ENCODE data around the gene TEFM.
"Not testable (repeated sequence)": the region's sequence is repeated elsewhere in the genome, so short reads cannot be mapped to it uniquely, and the experiment has no call there.

TEFM gene

DNA sequence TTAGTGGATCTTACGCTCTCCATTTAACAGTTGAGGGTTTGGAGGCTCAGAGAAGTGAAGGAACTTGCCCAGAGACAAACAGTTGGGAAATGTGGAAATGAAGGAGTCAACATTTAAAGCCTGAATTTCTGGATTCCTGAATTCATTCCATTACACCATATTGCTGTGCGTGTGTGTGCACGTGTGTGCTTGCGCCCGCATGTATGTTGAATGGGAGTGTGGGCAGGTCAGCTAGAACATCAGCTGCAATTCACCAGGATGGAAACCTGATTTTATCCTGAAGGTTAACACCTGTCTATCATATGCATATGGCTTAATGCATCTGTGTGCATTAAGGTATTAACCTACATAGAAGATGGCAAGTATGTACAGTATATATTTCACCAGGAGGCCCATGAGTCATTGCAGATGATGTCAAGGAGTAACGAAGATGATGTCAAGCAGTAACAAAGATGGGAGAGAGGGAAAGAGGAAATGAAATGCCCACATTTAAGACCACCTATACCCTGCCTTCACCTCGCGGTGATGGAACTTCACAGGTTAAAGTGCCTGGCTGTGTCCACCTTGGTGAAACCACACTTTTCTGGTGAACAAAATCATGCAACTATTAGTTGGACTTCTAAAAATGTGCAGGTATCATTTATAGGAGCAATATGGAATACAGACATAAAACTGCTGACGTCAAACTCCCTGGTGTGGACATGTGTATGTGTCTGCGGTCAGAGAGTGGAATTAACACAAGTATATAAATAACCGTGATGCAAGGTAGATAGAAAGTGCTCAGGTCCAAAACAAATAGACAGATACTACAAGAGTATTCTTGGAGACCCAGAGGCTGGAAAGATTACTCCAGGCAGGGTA, 14.9 kb upstream of the TEFM start:
- Histone ChIP-seq H3K9me3 (ENCODE audit: control insufficient read depth, insufficient read depth, low read depth, low read length) (no peaks in the 10 kb centered on the region), H3K36me3 (ENCODE audit: control insufficient read depth, insufficient read depth, low read length) (no peaks in the 10 kb centered on the region), H3K27ac (ENCODE audit: low read depth, low read length) (no peak overlapping the region), H3K27me3 (ENCODE audit: control insufficient read depth, insufficient read depth, low read length) (peaks cover 51% of the 10 kb centered on the region), H3K4me3 (ENCODE audit: low read depth, low read length) (peak overlapping the region; percentile 62), H3K4me1 (ENCODE audit: control insufficient read depth, insufficient read depth, low read length) (0 out of 2 replicates have a peak, but pooled peaks cover 3% of the 10 kb centered on the region), H3K9ac (ENCODE audit: low read length) (no peak overlapping the region)

DNA sequence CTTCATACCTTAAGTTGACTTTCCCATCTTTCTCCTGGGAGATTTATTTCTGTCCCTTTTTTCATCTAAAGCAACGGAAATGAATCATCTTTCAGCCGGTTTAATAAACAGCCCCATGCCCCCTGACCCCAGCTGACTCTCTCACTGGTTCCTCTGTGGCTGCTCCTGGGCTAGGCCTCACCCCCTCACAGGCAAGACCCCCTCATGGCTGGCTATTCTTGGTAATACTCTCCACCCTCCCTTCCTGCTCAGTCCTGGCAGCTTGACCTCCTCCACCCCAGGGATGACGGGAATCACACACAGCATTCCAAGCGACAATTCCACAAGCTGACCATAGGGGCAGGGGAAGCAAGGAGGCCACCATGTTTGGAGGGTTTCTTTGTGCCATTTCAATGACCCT, 14.2 kb upstream of the TEFM start:
- Histone ChIP-seq H3K4me1 (ENCODE audit: control insufficient read depth, insufficient read depth, low read length) (0 out of 2 replicates have a peak, but pooled peaks cover 3% of the 10 kb centered on the region), H3K27ac (ENCODE audit: low read depth, low read length) (no peak overlapping the region), H3K9me3 (ENCODE audit: control insufficient read depth, insufficient read depth, low read depth, low read length) (no peaks in the 10 kb centered on the region), H3K27me3 (ENCODE audit: control insufficient read depth, insufficient read depth, low read length) (peaks cover 48% of the 10 kb centered on the region), H3K36me3 (ENCODE audit: control insufficient read depth, insufficient read depth, low read length) (no peaks in the 10 kb centered on the region), H3K9ac (ENCODE audit: low read length) (no peak overlapping the region), H3K4me3 (ENCODE audit: low read depth, low read length) (no peak overlapping the region)

DNA sequence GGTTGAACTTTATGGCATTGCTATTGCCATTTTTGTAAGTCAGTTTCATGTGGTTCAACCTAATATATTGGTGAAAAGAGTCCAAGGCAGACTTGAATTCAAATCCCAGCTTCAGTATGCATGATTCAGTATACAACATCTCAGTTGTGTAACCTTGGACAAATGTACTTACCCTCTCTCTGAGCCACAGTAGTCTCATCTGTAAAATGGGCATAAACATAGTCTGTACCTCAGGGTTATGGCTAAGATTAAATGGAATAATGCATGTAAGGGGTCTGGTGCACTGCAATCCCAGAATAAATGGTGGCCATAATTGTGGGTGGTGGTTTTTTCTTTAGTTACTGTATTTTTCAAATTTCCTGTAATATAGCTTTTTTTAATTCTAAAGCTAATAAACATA, 11.0 kb upstream of the TEFM start:
- 0 out of 2 replicates have a peak, but pooled peaks cover 3% of the 10 kb centered on the region for H3K4me1 ChIP-seq (ENCODE audit: control insufficient read depth, insufficient read depth, low read length)
- no peaks in the 10 kb centered on the region for H3K9me3 ChIP-seq (ENCODE audit: control insufficient read depth, insufficient read depth, low read depth, low read length)
- H3K27me3 ChIP-seq (ENCODE audit: control insufficient read depth, insufficient read depth, low read length), result peaks cover 22% of the 10 kb centered on the region
- H3K36me3 ChIP-seq (ENCODE audit: control insufficient read depth, insufficient read depth, low read length), result no peaks in the 10 kb centered on the region
- H3K4me3 ChIP-seq (ENCODE audit: low read depth, low read length), result no peak overlapping the region
- no peak overlapping the region for H3K27ac ChIP-seq (ENCODE audit: low read depth, low read length)
- no peak overlapping the region for H3K9ac ChIP-seq (ENCODE audit: low read length)

DNA sequence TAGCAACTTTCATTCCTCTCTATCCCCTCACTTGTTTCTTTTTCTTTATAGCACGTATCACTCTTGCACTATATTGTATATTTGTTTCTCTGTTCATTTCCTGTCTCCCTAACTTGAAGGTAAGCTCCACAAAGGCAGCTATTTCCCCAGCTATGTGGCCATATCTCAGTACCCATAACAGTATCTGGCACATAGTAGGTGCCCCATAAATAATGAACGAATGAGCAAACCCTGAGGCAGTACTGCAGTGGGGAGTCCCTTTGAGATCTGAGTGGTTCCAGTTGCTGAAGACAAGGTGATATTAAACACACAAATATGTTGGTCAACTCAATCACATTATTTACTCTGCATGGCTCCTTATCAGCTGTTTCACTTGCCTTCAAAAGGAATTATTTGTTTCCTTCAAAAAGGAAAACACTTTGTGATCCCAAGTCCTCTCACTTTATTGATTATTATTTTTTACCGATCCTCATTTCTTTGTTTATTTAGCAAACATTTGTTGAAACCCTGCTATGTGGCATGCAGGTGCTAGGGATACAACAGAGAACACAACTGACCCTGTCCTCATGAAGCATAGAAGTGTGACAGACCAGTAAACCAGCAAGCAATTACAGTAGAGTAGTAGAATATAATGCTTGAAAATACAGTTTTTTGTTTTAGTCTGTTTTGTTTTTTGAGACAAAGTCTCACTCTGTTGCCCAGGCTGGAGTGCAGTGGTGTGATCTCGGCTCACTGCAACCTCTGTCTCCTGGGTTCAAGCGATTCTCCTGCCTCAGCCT, 10.0 kb upstream of the TEFM start:
- H3K4me1 ChIP-seq (ENCODE audit: control insufficient read depth, insufficient read depth, low read length), result no peaks in the 10 kb centered on the region
- H3K4me3 ChIP-seq (ENCODE audit: low read depth, low read length), result no peak overlapping the region
- H3K9ac ChIP-seq (ENCODE audit: low read length), result no peak overlapping the region
- H3K27me3 ChIP-seq (ENCODE audit: control insufficient read depth, insufficient read depth, low read length), result peaks cover 11% of the 10 kb centered on the region
- no peaks in the 10 kb centered on the region for H3K9me3 ChIP-seq (ENCODE audit: control insufficient read depth, insufficient read depth, low read depth, low read length)
- no peaks in the 10 kb centered on the region for H3K36me3 ChIP-seq (ENCODE audit: control insufficient read depth, insufficient read depth, low read length)
- H3K27ac ChIP-seq (ENCODE audit: low read depth, low read length), result no peak overlapping the region

DNA sequence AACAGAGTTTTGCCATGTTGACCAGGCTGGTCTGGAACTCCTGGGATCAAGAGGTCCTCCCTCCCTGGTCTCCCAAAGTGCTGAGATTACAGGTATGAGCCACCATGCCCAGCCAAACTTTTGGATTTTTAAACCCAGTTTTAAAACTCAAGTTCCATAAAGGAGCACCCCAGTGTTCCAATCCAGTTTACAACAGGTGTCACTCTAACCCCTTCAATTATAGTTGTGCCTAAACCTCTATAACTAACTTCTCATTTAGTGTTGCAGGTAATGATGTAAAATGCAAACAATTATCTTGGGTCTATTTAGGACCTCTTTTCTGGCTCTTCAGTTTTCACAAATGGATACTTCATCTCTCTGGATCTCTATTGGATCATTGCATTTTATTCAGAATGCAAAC, 7.9 kb upstream of the TEFM start:
- no peak overlapping the region for H3K27ac ChIP-seq (ENCODE audit: low read depth, low read length)
- H3K4me3 ChIP-seq (ENCODE audit: low read depth, low read length), result no peak overlapping the region
- H3K9me3 ChIP-seq (ENCODE audit: control insufficient read depth, insufficient read depth, low read depth, low read length), result no peaks in the 10 kb centered on the region
- H3K4me1 ChIP-seq (ENCODE audit: control insufficient read depth, insufficient read depth, low read length), result no peaks in the 10 kb centered on the region
- no peaks in the 10 kb centered on the region for H3K36me3 ChIP-seq (ENCODE audit: control insufficient read depth, insufficient read depth, low read length)
- H3K9ac ChIP-seq (ENCODE audit: low read length), result no peak overlapping the region
- no peaks in the 10 kb centered on the region; the same call in 1 of the 2 replicates for H3K27me3 ChIP-seq (ENCODE audit: control insufficient read depth, insufficient read depth, low read length)

DNA sequence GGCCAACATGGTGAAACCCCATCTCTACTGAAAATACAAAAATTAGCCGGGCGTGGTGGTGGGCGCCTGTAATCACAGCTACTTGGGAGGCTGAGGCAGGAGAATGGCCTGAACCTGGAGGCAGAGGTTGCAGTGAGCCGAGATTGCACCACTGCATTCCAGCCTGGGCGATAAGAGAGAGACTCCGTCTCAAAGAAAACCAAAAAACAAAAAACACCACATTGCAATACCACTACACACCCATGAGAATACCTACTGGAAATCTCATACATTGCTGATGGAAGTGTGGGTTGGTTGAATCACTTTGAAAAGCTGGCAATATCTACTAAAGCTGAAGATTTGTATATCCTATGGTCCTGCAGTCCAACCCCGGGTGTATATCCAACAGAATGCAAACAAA, 4.1 kb upstream of the TEFM start:
- not testable (repeated sequence) for H3K9me3 ChIP-seq (ENCODE audit: control insufficient read depth, insufficient read depth, low read depth, low read length); H3K9ac ChIP-seq (ENCODE audit: low read length); H3K4me1 ChIP-seq (ENCODE audit: control insufficient read depth, insufficient read depth, low read length); H3K27ac ChIP-seq (ENCODE audit: low read depth, low read length); H3K27me3 ChIP-seq (ENCODE audit: control insufficient read depth, insufficient read depth, low read length); H3K4me3 ChIP-seq (ENCODE audit: low read depth, low read length); H3K36me3 ChIP-seq (ENCODE audit: control insufficient read depth, insufficient read depth, low read length)

- Histone ChIP-seq H3K36me3 (ENCODE audit: control insufficient read depth, insufficient read depth, low read length) (no peaks in the 10 kb centered on the region), H3K4me3 (ENCODE audit: low read depth, low read length) (no peak overlapping the region), H3K27me3 (ENCODE audit: control insufficient read depth, insufficient read depth, low read length) (no peaks in the 10 kb centered on the region), H3K27ac (ENCODE audit: low read depth, low read length) (no peak overlapping the region), H3K4me1 (ENCODE audit: control insufficient read depth, insufficient read depth, low read length) (no peaks in the 10 kb centered on the region), H3K9me3 (ENCODE audit: control insufficient read depth, insufficient read depth, low read depth, low read length) (no peaks in the 10 kb centered on the region), H3K9ac (ENCODE audit: low read length) (no peak overlapping the region)
Observed at GRCh38 chr17:30908717-30909420, 2.8 kb upstream of the TEFM start.

DNA sequence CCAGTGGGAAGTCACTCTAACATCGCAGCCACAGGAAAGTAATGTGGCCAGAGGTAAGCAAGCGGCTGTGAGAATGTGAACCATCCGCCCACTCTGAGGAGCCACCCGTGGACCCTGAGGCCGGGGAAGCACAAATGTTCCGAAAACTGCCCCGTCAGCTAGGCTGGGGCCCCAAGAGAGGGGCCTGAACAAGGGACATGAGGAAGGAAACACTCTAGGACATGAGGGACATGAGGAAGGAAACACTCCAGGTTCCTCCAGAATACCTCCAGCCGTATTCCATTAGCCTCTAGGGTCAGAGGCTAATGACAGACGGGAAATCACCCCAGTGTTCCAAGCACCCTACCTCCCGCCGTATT, 317 bp downstream of the TEFM start:
- Histone ChIP-seq H3K36me3 (ENCODE audit: control insufficient read depth, insufficient read depth, low read length) (peaks cover 12% of the 10 kb centered on the region), H3K4me3 (ENCODE audit: low read depth, low read length) (peak overlapping the region; percentile 95), H3K27ac (ENCODE audit: low read depth, low read length) (peak overlapping the region; percentile 71), H3K9ac (ENCODE audit: low read length) (peak overlapping the region; percentile 90), H3K27me3 (ENCODE audit: control insufficient read depth, insufficient read depth, low read length) (no peaks in the 10 kb centered on the region), H3K9me3 (ENCODE audit: control insufficient read depth, insufficient read depth, low read depth, low read length) (no peaks in the 10 kb centered on the region), H3K4me1 (ENCODE audit: control insufficient read depth, insufficient read depth, low read length) (no peaks in the 10 kb centered on the region)

GRCh38 chr17:30897311-30897710, 8.7 kb downstream of the TEFM start:
- no peak overlapping the region for H3K9ac ChIP-seq (ENCODE audit: low read length)
- H3K36me3 ChIP-seq (ENCODE audit: control insufficient read depth, insufficient read depth, low read length), result peaks cover 76% of the 10 kb centered on the region
- no peaks in the 10 kb centered on the region for H3K27me3 ChIP-seq (ENCODE audit: control insufficient read depth, insufficient read depth, low read length)
- no peak overlapping the region for H3K27ac ChIP-seq (ENCODE audit: low read depth, low read length)
- H3K4me1 ChIP-seq (ENCODE audit: control insufficient read depth, insufficient read depth, low read length), result no peaks in the 10 kb centered on the region
- no peak overlapping the region for H3K4me3 ChIP-seq (ENCODE audit: low read depth, low read length)
- no peaks in the 10 kb centered on the region for H3K9me3 ChIP-seq (ENCODE audit: control insufficient read depth, insufficient read depth, low read depth, low read length)

DNA sequence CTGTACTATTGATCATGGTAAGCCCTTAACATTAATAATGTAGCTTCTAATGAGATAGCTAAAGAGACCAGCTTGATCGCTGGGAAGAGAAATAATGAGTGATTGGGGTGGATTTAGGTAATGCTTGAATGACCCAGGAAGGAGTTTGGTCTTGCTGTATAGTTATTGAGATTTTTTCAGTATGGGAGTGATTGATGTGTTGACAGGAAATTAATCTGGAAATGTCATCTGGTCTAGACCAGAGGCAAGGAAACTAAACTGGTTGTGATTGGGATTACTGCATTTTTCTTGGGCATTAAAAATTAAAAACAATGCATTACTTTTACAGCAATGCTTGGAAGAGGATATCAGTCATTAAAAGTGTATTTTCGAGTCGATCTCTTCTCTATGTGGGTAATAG, 11.8 kb downstream of the TEFM start:
- H3K4me1 ChIP-seq (ENCODE audit: control insufficient read depth, insufficient read depth, low read length), result no peaks in the 10 kb centered on the region
- peaks cover 71% of the 10 kb centered on the region for H3K36me3 ChIP-seq (ENCODE audit: control insufficient read depth, insufficient read depth, low read length)
- H3K27me3 ChIP-seq (ENCODE audit: control insufficient read depth, insufficient read depth, low read length), result no peaks in the 10 kb centered on the region
- H3K4me3 ChIP-seq (ENCODE audit: low read depth, low read length), result no peak overlapping the region
- H3K9me3 ChIP-seq (ENCODE audit: control insufficient read depth, insufficient read depth, low read depth, low read length), result no peaks in the 10 kb centered on the region
- no peak overlapping the region for H3K27ac ChIP-seq (ENCODE audit: low read depth, low read length)
- H3K9ac ChIP-seq (ENCODE audit: low read length), result no peak overlapping the region

GRCh38 chr17:30886187-30886586, 19.9 kb downstream of the TEFM start:
- Histone ChIP-seq H3K9ac (ENCODE audit: low read length) (no peak overlapping the region), H3K27me3 (ENCODE audit: control insufficient read depth, insufficient read depth, low read length) (no peaks in the 10 kb centered on the region), H3K27ac (ENCODE audit: low read depth, low read length) (no peak overlapping the region), H3K4me3 (ENCODE audit: low read depth, low read length) (no peak overlapping the region), H3K4me1 (ENCODE audit: control insufficient read depth, insufficient read depth, low read length) (no peaks in the 10 kb centered on the region), H3K36me3 (ENCODE audit: control insufficient read depth, insufficient read depth, low read length) (peaks cover 47% of the 10 kb centered on the region), H3K9me3 (ENCODE audit: control insufficient read depth, insufficient read depth, low read depth, low read length) (no peaks in the 10 kb centered on the region)

Measured in HUES6 (cell line).